Kidney (tissue), 14 donors: Measurements from ENCODE around the gene TRIO. TPM values are rescaled to one million over a fixed set of nuclear protein-coding genes. Genes with fewer than 3 reads are reported as not detected.

Source experiments
- DNase-seq, 5 donors: peaks; one replicate each; pipeline ENCODE4 v3.0.0-alpha.2; 2013 to 2020
- FAIRE-seq: peaks from 2 replicates; lab custom pipeline; 2012; peaks lifted over from hg19 to GRCh38; lab: Jason Lieb, UNC
- H3K27ac ChIP-seq, 2 donors: one replicate each; pipeline ENCODE4 v1.7.0; 2013; ENCODE audit warnings: low read depth in 2 of 2, low read length in 2 of 2, inconsistent platforms in 1 of 2
- H3K27me3 ChIP-seq: one replicate; pipeline ENCODE4 v1.7.1; 2013; ENCODE audit warnings: low read length, inconsistent platforms; ENCODE audit not compliant: control insufficient read depth, insufficient read depth
- H3K36me3 ChIP-seq, 3 donors: one replicate each; pipeline versions ENCODE4 v1.7.0 to v1.7.1; 2013; ENCODE audit warnings: low read length in 3 of 3, control low read depth in 1 of 3, inconsistent platforms in 1 of 3; ENCODE audit not compliant: insufficient read depth in 3 of 3, control insufficient read depth in 2 of 3
- H3K4me1 ChIP-seq, 3 donors: one replicate each; pipeline versions ENCODE4 v1.7.0 to v1.7.1; 2013; ENCODE audit warnings: low read length in 3 of 3, inconsistent platforms in 1 of 3, low read depth in 1 of 3; ENCODE audit not compliant: control insufficient read depth in 2 of 3, insufficient read depth in 2 of 3
- H3K4me3 ChIP-seq, 3 donors: one replicate each; pipeline versions ENCODE4 v1.7.0 to v1.8.1; 2013; ENCODE audit warnings: low read length in 3 of 3, control low read depth in 1 of 3, inconsistent platforms in 1 of 3
- H3K9ac ChIP-seq, 3 donors: one replicate each; pipeline versions ENCODE4 v1.7.0 to v1.7.1; 2013; ENCODE audit warnings: low read length in 3 of 3, control low read depth in 1 of 3, inconsistent platforms in 1 of 3
- H3K9me3 ChIP-seq, 3 donors: one replicate each; pipeline versions ENCODE4 v1.7.0 to v1.7.1; 2013; ENCODE audit warnings: low read length in 3 of 3, control low read depth in 1 of 3, inconsistent platforms in 1 of 3; ENCODE audit not compliant: control insufficient read depth in 2 of 3, insufficient read depth in 1 of 3
- CTCF ChIP-seq: IDR thresholded peaks from 3 replicates; pipeline ENCODE4 v1.5.1; 2012; ENCODE audit warnings: mild to moderate bottlenecking, moderate library complexity, borderline replicate concordance; ENCODE audit not compliant: insufficient read depth; ENCODE audit errors: extremely low read depth
- intact Hi-C: fragments of 100-400 bp; cut with DNase I; formaldehyde crosslinking; loops from one replicate; pipeline ENCODE4 v1.11.1; 2022
- polyA plus RNA-seq: library from polyadenylated mRNA; stranded (reverse); fragments of 350-450 nt; fragmentation: Illumina TruSeq; extraction: RNeasy Lipid Tissue Mini Kit (QIAGEN cat#74804); gene quantifications from one replicate; pipeline ENCODE4 v1.2.3, GENCODE V29; 2014; ENCODE audit warnings: low read depth, low replicate concordance; ENCODE audit not compliant: insufficient read depth
- total RNA-seq: library from RNA; stranded (reverse); fragmentation: NEBNext Ultra II Directional; extraction: Animal tissue kit (Norgen Biotek cat#: 25700); gene quantifications from one replicate; pipeline ENCODE4 v1.2.1, GENCODE V29; 2021
- donor health status: control.
- donor health status: control.
- donor health status: control.
- donor health status: control.
- donor health status: control.
- donor health status: DM: yes; HTN: yes; CAD: no.
- donor health status: Normal renal cell carcinoma (clear cell type).

Gene TRIO
- total and polyA plus RNA-seq, 2 donors from 2014 or later = 9.5 to 149 TPM

- Histone ChIP-seq H3K27me3 (no peaks in the 10 kb centered on the region), H3K9me3 (no peaks in the 10 kb centered on the region), H3K27ac (no peak overlapping the region), H3K36me3 (no peaks in the 10 kb centered on the region), H3K4me3 (no peak overlapping the region), H3K4me1 (peaks cover 0 to 6% (median 6%) of the 10 kb centered on the region in 3 donors), H3K9ac (no peak overlapping the region)
- DNase-seq = no peak
- TF ChIP-seq CTCF = no peak
- FAIRE-seq = no peak
- intact Hi-C loops = no loop called here
These were observed 86.6 kb downstream of the TRIO start for GRCh38 chr5:14229734-14230133.

GRCh38 chr5:14231156-14231555, 88.0 kb downstream of the TRIO start:
- TF ChIP-seq CTCF = no peak
- intact Hi-C loops = no loop called here
- no peak for FAIRE-seq
- H3K9ac ChIP-seq = no peak overlapping the region
- H3K27me3 ChIP-seq = no peaks in the 10 kb centered on the region
- no peak overlapping the region for H3K27ac ChIP-seq
- DNase-seq = no peak
- H3K36me3 ChIP-seq = no peaks in the 10 kb centered on the region
- no peak overlapping the region for H3K4me3 ChIP-seq
- no peaks in the 10 kb centered on the region for H3K9me3 ChIP-seq
- peaks cover 0 to 6% (median 3%) of the 10 kb centered on the region in 3 donors for H3K4me1 ChIP-seq

- intact Hi-C loops = no loop called here
- H3K36me3 ChIP-seq = no peaks in the 10 kb centered on the region
- H3K4me1 ChIP-seq = peaks cover 0 to 6% (median 3%) of the 10 kb centered on the region in 3 donors
- no peaks in the 10 kb centered on the region for H3K9me3 ChIP-seq
- H3K9ac ChIP-seq = no peak overlapping the region
- no peaks in the 10 kb centered on the region for H3K27me3 ChIP-seq
- no peak for TF ChIP-seq CTCF
- H3K4me3 ChIP-seq = no peak overlapping the region
- DNase-seq (no peak), FAIRE-seq (no peak)
- H3K27ac ChIP-seq = no peak overlapping the region
These were observed 88.7 kb downstream of the TRIO start for GRCh38 chr5:14231890-14232289.

GRCh38 chr5:14234204-14234603, 91.1 kb downstream of the TRIO start:
- Histone ChIP-seq H3K4me3 (no peak overlapping the region), H3K27ac (no peak overlapping the region), H3K36me3 (no peaks in the 10 kb centered on the region), H3K27me3 (no peaks in the 10 kb centered on the region), H3K9ac (no peak overlapping the region), H3K9me3 (no peaks in the 10 kb centered on the region), H3K4me1 (peaks cover 0 to 9% (median 3%) of the 10 kb centered on the region in 3 donors)
- no peak for DNase-seq
- intact Hi-C loops = no loop called here
- no peak for FAIRE-seq
- TF ChIP-seq CTCF = no peak
